ENCODE data around the gene VPS18. TPM values are rescaled to one million over a fixed set of nuclear protein-coding genes. Genes with fewer than 3 reads are reported as not detected.

VPS18 gene
- total and polyA plus RNA-seq, 2 experiments from 2014 or later = 5.9 to 42.5 TPM

GRCh38 chr15:40899536-40900207 lies 5.4 kb downstream of the VPS18 start:
- Histone ChIP-seq H3K27ac (ENCODE audit: low read depth) (no peak overlapping the region), H3K79me2 (replicated peaks; ENCODE audit: insufficient read depth) (peaks cover 25% of the 10 kb centered on the region), H3K36me3 (ENCODE audit: insufficient read depth) (peaks cover 23% of the 10 kb centered on the region), H3K27me3 (ENCODE audit: insufficient read depth) (no peaks in the 10 kb centered on the region), H3F3A (replicated peaks; ENCODE audit: low read depth) (peaks cover 10% of the 10 kb centered on the region; the same call in 1 of the 2 replicates), H4K20me1 (replicated peaks; ENCODE audit: insufficient read depth) (peaks cover 16% of the 10 kb centered on the region), H3K4me1 (ENCODE audit: insufficient read depth) (no peaks in the 10 kb centered on the region; the same call in 1 of the 2 replicates), H3K4me3 (no peak overlapping the region), H3K9me2 (ENCODE audit: insufficient read depth) (no peaks in the 10 kb centered on the region), H3K4me2 (no peak overlapping the region), H2AFZ (no peak overlapping the region)
- Mint-ChIP-seq H3K27me3 (ENCODE audit: insufficient read depth, low read depth, poor library complexity) (peaks cover 16% of the 10 kb centered on the region), H3K4me3 (no peak overlapping the region), H3K4me1 (peaks cover 9% of the 10 kb centered on the region), H3K27ac (no peak overlapping the region), H3K36me3 (ENCODE audit: low read depth) (peaks cover 83% of the 10 kb centered on the region), H3K9me3 (no peaks in the 10 kb centered on the region; the same call in 2 of the 3 replicates)
- ATAC-seq = no peak
- TF ChIP-seq CTCF (conservative IDR thresholded peaks at IDR 0.05; ENCODE audit: low read depth in 2 of 2) (no peak), JUNB (IDR thresholded peaks at IDR 0.05; ENCODE audit: unreplicated experiment) (no peak), STAT1 (IDR thresholded peaks at IDR 0.05; ENCODE audit: unreplicated experiment) (no peak)
- DNase-seq (ENCODE audit: low spot score) = no peak

DNA sequence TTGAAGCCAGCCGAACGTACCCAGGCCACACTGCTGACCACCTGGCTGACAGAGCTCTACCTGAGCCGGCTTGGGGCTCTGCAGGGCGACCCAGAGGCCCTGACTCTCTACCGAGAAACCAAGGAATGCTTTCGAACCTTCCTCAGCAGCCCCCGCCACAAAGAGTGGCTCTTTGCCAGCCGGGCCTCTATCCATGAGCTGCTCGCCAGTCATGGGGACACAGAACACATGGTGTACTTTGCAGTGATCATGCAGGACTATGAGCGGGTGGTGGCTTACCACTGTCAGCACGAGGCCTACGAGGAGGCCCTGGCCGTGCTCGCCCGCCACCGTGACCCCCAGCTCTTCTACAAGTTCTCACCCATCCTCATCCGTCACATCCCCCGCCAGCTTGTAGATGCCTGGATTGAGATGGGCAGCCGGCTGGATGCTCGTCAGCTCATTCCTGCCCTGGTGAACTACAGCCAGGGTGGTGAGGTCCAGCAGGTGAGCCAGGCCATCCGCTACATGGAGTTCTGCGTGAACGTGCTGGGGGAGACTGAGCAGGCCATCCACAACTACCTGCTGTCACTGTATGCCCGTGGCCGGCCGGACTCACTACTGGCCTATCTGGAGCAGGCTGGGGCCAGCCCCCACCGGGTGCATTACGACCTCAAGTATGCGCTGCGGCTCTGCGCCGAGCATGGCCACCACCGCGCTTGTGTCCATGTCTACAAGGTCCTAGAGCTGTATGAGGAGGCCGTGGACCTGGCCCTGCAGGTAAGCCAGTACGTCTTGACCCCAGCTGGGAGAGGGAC lies 6.2 kb downstream of the VPS18 start:
- Mint-ChIP-seq H3K4me1 (peaks cover 7% of the 10 kb centered on the region; the same call in 2 of the 3 replicates), H3K36me3 (ENCODE audit: low read depth) (peaks cover 84% of the 10 kb centered on the region), H3K9me3 (no peaks in the 10 kb centered on the region; the same call in 2 of the 3 replicates), H3K4me3 (no peak overlapping the region), H3K27me3 (ENCODE audit: insufficient read depth, low read depth, poor library complexity) (peaks cover 18% of the 10 kb centered on the region), H3K27ac (no peak overlapping the region)
- Histone ChIP-seq H3K4me3 (no peak overlapping the region), H3K4me1 (ENCODE audit: insufficient read depth) (no peaks in the 10 kb centered on the region; the same call in 1 of the 2 replicates), H3K27me3 (ENCODE audit: insufficient read depth) (no peaks in the 10 kb centered on the region), H3F3A (replicated peaks; ENCODE audit: low read depth) (peaks cover 12% of the 10 kb centered on the region; the same call in 1 of the 2 replicates), H3K27ac (ENCODE audit: low read depth) (no peak overlapping the region), H3K36me3 (ENCODE audit: insufficient read depth) (peaks cover 23% of the 10 kb centered on the region), H4K20me1 (replicated peaks; ENCODE audit: insufficient read depth) (peaks cover 18% of the 10 kb centered on the region), H3K79me2 (replicated peaks; ENCODE audit: insufficient read depth) (peaks cover 20% of the 10 kb centered on the region), H2AFZ (no peak overlapping the region), H3K4me2 (no peak overlapping the region), H3K9me2 (ENCODE audit: insufficient read depth) (no peaks in the 10 kb centered on the region)
- no peak for DNase-seq (ENCODE audit: low spot score)
- no peak for ATAC-seq
- TF ChIP-seq CTCF (conservative IDR thresholded peaks at IDR 0.05; ENCODE audit: low read depth in 2 of 2) (no peak), EZH2 (IDR thresholded peaks at IDR 0.05; ENCODE audit: low read depth, unreplicated experiment) (no peak), ZNF331 (CRISPR knock-in tag; IDR thresholded peaks at IDR 0.05; ENCODE audit: low read depth) (no peak), EZH2phosphoT487 (IDR thresholded peaks at IDR 0.05; ENCODE audit: unreplicated experiment) (no peak)
- TF ChIP-seq, protein P1, sequence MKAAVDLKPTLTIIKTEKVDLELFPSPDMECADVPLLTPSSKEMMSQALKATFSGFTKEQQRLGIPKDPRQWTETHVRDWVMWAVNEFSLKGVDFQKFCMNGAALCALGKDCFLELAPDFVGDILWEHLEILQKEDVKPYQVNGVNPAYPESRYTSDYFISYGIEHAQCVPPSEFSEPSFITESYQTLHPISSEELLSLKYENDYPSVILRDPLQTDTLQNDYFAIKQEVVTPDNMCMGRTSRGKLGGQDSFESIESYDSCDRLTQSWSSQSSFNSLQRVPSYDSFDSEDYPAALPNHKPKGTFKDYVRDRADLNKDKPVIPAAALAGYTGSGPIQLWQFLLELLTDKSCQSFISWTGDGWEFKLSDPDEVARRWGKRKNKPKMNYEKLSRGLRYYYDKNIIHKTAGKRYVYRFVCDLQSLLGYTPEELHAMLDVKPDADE (IDR thresholded peaks at IDR 0.05) = no peak
